ACC112 (cell line): ENCODE results near the gene EHBP1.

Experiments
- H2AFZ ChIP-seq: fragments of 200-600 bp; sonication (generic); one replicate; pipeline ENCODE4 v1.6.0; 2017; ENCODE audit warnings: antibody characterized with exemption, low read length; ENCODE audit not compliant: unreplicated experiment
- H3K27ac ChIP-seq: fragments of 200-600 bp; sonication (generic); 2 replicates; pipeline ENCODE4 v1.5.1; 2014; ENCODE audit warnings: low read depth, mild to moderate bottlenecking, antibody characterized with exemption, low read length, moderate library complexity
- H3K27me3 ChIP-seq: fragments of 200-600 bp; sonication (generic); 2 replicates; pipeline ENCODE4 v1.6.1; 2014; ENCODE audit warnings: mild to moderate bottlenecking, antibody characterized with exemption, low read length, moderate library complexity, mixed read lengths; ENCODE audit not compliant: insufficient read depth
- H3K36me3 ChIP-seq: fragments of 200-600 bp; sonication (generic); 2 replicates; pipeline ENCODE4 v1.6.1; 2016; ENCODE audit warnings: mild to moderate bottlenecking, antibody characterized with exemption, low read length, moderate library complexity, mixed read lengths; ENCODE audit not compliant: insufficient read depth
- H3K4me1 ChIP-seq: fragments of 200-600 bp; sonication (generic); one replicate; pipeline ENCODE4 v1.6.1; 2016; ENCODE audit warnings: low read length, mixed read lengths; ENCODE audit not compliant: insufficient read depth, unreplicated experiment, control insufficient read depth
- H3K4me3 ChIP-seq: fragments of 200-600 bp; sonication (generic); 2 replicates; pipeline ENCODE4 v1.5.1; 2014; ENCODE audit warnings: mild to moderate bottlenecking, low read depth, low read length
- H3K79me2 ChIP-seq: fragments of 200-600 bp; sonication (generic); one replicate; pipeline ENCODE4 v1.6.0; 2016; ENCODE audit warnings: low read length; ENCODE audit not compliant: control insufficient read depth, unreplicated experiment, insufficient read depth

The EHBP1 gene

DNA sequence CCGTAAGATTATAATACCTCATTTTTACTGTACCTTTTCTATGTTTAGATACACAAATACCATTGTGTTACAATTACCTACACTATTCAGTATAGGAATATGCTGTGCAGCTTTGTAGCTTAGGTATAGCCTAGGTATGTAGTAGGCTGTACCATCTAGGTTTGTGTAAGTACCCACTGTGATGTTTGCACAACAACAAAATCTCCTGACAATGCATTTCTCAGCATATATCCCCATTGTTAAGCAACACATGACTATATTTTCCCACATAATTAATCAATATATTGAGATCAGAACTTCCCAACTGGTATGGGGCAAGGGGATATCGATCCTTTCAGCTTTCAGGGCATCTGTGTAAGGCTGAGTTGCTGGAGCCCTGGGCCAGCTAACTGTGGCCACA lies 238.8 kb downstream of the EHBP1 start:
- no peaks in the 10 kb centered on the region for H3K79me2 ChIP-seq
- H3K27ac ChIP-seq: no peak overlapping the region
- no peak overlapping the region for H3K4me3 ChIP-seq
- peaks cover 11% of the 10 kb centered on the region for H3K4me1 ChIP-seq
- no peaks in the 10 kb centered on the region for H3K27me3 ChIP-seq
- H3K36me3 ChIP-seq: peaks cover 7% of the 10 kb centered on the region; the same call in 1 of the 2 replicates
- H2AFZ ChIP-seq: no peak overlapping the region

DNA sequence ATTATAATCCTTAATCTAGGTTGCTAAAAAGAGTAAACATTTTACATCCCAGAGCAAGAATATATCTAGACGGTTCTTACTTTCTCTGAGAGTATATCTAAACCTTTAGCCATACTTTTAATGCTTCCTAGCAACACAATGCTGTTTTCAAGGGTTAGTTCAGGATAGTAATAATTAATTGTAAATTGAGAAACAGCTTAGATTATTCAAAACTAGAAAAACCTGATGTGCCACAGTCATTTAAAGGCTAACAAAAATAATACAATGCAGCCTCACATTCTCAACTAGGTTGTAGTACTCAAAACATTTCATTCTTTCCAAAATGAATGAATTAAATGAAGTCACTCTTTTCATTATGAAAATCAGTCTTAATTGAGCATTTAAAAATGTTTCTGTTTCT lies 241.9 kb downstream of the EHBP1 start:
- Histone ChIP-seq H3K36me3 (peaks cover 9% of the 10 kb centered on the region; the same call in 1 of the 2 replicates), H3K4me3 (no peak overlapping the region), H3K27me3 (no peaks in the 10 kb centered on the region), H3K79me2 (no peaks in the 10 kb centered on the region), H3K4me1 (no peaks in the 10 kb centered on the region), H2AFZ (no peak overlapping the region), H3K27ac (no peak overlapping the region)

DNA sequence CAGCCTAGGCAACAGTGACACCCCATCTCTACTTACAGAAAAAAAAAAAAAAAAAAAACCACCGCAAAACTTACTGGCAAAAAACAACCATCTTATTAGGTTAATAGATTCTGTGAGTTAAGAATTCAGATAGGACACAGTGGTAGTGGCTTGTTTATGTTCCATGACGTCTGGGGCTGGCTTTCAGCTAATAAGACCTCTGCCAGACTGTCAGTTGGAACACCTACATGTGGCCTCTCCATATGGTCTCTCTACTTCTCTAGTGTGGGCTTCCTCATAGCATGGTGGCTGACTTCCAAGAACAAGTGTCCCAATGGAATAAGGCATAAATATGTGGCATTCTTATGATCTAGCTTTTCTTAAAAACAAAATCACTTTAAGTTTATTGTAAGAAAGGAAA lies 251.1 kb downstream of the EHBP1 start:
- H3K36me3 ChIP-seq: peaks cover 10% of the 10 kb centered on the region
- no peak overlapping the region for H3K27ac ChIP-seq

DNA sequence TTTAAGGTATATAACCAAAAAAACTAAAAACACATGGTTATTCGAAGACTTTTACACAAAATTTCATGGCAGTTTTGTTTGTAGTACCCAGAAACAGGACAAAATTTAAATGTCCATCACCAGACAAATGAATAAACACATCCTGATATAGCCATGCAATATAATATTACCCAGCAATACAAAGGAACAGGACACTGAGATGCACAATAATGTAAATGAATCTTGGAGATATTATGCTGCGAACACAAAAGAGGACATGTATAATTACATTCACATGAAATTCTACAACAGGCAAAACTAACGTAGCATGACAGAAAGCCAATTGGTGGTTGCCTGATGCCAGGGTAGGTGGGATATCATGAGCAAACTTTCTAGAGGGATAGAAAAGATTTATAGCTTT lies 252.7 kb downstream of the EHBP1 start:
- H3K4me1 ChIP-seq: no peaks in the 10 kb centered on the region

More for the DNA sequence above, 251.1 kb downstream of the EHBP1 start:
- Histone ChIP-seq H3K4me3 (no peak overlapping the region), H3K4me1 (no peaks in the 10 kb centered on the region), H3K79me2 (no peaks in the 10 kb centered on the region), H3K27me3 (no peaks in the 10 kb centered on the region), H2AFZ (no peak overlapping the region)

DNA sequence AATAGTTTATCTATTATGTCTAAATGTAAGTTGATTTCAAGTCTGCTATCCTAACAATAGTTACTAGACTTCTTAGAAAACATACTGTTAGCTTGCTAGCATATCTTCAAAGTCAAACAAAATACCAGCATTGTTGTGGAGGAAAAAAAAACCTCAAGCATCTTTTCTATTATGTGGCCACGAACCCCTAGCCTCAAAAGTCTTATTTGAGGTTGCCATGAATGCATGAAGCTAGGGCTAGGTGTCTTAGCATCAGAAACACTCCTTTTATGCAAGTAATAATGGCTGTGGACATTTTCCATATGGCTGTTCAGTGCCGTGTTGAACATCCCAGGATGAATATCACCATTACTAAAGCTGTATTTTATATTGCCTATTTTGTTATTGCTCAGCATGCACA lies 258.5 kb downstream of the EHBP1 start:
- no peaks in the 10 kb centered on the region for H3K4me1 ChIP-seq

More for the DNA sequence above, 252.7 kb downstream of the EHBP1 start:
- H3K79me2 ChIP-seq: no peaks in the 10 kb centered on the region
- H3K27me3 ChIP-seq: no peaks in the 10 kb centered on the region
- H3K36me3 ChIP-seq: peaks cover 10% of the 10 kb centered on the region
- no peak overlapping the region for H3K4me3 ChIP-seq
- H2AFZ ChIP-seq: no peak overlapping the region
- H3K27ac ChIP-seq: no peak overlapping the region

DNA sequence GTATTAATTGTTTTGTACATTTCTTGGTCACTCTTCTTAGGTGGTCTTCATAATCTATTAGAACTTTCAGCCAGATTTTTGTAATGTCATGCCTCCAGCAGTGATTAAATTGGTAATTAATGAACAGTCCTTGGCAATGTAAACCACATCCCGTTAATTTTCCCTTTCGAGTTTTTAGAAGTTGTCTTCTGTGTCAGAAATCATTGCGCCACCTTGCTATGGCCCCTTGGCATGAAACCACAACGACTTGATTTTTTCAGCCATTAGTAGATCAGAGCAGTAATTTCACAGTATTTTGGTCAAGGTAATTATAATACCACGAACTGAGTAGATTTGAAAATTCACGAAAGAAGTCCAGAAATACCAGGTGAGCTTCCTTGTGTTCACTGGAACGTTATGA lies 259.2 kb downstream of the EHBP1 start:
- H3K27ac ChIP-seq: no peak overlapping the region
- H3K27me3 ChIP-seq: no peaks in the 10 kb centered on the region
- H3K79me2 ChIP-seq: no peaks in the 10 kb centered on the region
- no peaks in the 10 kb centered on the region for H3K36me3 ChIP-seq
- H3K4me1 ChIP-seq: no peaks in the 10 kb centered on the region
- H3K4me3 ChIP-seq: no peak overlapping the region
- H2AFZ ChIP-seq: no peak overlapping the region

More for the DNA sequence above, 258.5 kb downstream of the EHBP1 start:
- H3K27me3 ChIP-seq: no peaks in the 10 kb centered on the region
- H3K36me3 ChIP-seq: no peaks in the 10 kb centered on the region
- H3K27ac ChIP-seq: no peak overlapping the region
- H3K79me2 ChIP-seq: no peaks in the 10 kb centered on the region
- no peak overlapping the region for H3K4me3 ChIP-seq
- no peak overlapping the region for H2AFZ ChIP-seq

DNA sequence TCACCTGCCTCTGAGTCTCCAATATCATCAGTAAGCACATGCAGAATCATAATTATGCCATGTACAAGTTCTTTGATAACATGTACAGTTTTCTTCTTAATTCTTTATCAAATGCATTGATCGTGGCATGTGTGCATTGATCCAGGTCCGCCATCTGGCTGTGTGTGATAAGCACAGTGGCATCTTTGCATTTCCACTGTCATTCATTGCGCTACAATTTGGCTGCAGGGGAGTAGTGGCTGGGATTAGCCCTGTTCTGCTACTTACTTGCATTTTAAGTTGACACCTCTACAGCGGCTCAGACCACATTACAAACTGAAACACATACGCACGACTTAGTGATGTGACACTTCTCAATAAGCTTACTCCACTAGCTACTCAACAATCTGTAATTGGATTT lies 261.5 kb downstream of the EHBP1 start:
- no peaks in the 10 kb centered on the region for H3K4me1 ChIP-seq
- H3K79me2 ChIP-seq: no peaks in the 10 kb centered on the region
- no peaks in the 10 kb centered on the region for H3K36me3 ChIP-seq
- no peak overlapping the region for H2AFZ ChIP-seq
- H3K27ac ChIP-seq: no peak overlapping the region
- no peak overlapping the region for H3K4me3 ChIP-seq
- H3K27me3 ChIP-seq: no peaks in the 10 kb centered on the region

DNA sequence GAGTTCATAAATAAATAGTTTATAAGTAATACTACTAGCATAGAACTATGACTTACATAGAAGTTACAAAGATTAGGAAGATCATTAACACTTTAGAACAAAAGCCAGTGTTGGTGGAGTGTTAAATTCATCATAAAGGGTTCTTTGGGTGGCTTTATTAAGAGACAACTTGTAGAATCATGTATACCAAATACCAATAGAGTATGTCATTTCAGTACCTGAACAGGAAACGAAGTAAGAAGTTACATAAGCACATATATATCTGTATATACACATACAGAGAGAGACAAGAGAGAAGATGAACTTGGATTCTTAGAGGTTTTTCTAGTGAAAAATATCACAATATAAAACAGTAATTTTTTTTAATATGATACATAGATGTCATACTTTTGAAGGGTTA lies 262.7 kb downstream of the EHBP1 start:
- Histone ChIP-seq H3K79me2 (no peaks in the 10 kb centered on the region), H3K27ac (no peak overlapping the region), H3K4me1 (no peaks in the 10 kb centered on the region)

DNA sequence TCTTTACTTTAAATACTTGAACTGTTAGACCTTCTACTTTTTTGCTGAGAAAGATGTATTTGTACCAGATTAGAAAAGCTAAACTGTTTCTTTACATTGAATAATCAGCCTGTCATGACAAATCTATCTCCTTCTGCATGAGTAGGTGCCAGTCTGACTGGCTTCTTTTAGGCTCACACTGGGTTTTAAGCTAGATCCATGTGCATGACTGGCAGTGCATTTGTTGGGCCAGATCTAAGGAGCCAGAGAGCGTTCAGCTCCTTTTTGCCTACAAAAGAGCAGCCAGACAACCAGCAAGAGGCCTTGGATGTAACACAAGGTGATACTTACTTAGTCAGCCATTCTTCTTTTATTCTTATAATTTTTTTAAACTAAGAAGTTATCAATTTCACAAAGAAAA lies 263.2 kb downstream of the EHBP1 start:
- H3K4me1 ChIP-seq: no peaks in the 10 kb centered on the region
- H2AFZ ChIP-seq: no peak overlapping the region
- no peaks in the 10 kb centered on the region; the same call in 1 of the 2 replicates for H3K36me3 ChIP-seq
- H3K27me3 ChIP-seq: no peaks in the 10 kb centered on the region
- no peaks in the 10 kb centered on the region for H3K79me2 ChIP-seq
- no peak overlapping the region for H3K4me3 ChIP-seq
- H3K27ac ChIP-seq: no peak overlapping the region

More for the DNA sequence above, 262.7 kb downstream of the EHBP1 start:
- Histone ChIP-seq H3K4me3 (no peak overlapping the region), H2AFZ (no peak overlapping the region), H3K36me3 (no peaks in the 10 kb centered on the region; the same call in 1 of the 2 replicates), H3K27me3 (no peaks in the 10 kb centered on the region)

DNA sequence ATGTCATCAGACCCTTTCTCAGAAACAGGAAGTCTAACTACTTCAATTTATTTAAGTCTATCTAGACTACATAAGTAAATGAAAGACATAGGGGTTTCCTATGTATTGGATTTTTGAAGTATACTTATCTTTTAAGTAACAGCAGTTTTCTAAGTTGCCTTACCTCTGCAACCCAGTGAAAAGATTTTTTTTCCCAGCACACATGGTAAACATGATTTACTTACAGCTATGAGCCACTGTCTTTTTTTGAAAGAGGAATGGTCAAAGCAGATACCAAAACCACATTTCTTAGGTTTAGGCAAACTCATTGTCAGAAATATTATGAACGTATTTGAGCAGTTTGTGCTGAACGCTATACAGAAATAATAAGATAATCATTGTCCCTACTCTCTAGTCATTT lies 266.4 kb downstream of the EHBP1 start:
- Histone ChIP-seq H3K27ac (no peak overlapping the region), H3K36me3 (peaks cover 8% of the 10 kb centered on the region), H3K79me2 (no peaks in the 10 kb centered on the region), H3K4me1 (no peaks in the 10 kb centered on the region), H2AFZ (no peak overlapping the region), H3K4me3 (no peak overlapping the region), H3K27me3 (no peaks in the 10 kb centered on the region)

DNA sequence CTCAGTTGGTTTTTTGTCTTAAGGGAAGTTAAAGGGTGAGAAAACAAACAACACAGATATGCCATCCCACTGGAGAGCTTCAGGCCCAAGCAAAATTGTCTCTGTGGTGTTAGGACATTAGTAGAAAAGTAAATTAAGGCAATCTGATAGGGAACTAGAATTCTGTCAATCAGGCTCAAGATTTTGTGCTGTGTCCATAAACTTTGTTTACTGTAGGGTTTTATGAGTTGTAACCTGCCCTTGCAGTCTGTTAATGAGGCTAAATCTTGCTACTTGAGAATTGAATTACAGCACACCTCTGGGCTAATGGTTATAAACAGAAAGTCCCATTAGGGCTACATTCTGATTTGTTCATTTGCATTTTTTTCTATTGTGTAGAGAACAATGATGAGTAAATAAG lies 267.1 kb downstream of the EHBP1 start:
- no peak overlapping the region for H3K4me3 ChIP-seq
- no peaks in the 10 kb centered on the region for H3K79me2 ChIP-seq
- no peak overlapping the region for H3K27ac ChIP-seq
- H3K36me3 ChIP-seq: peaks cover 8% of the 10 kb centered on the region
- H3K27me3 ChIP-seq: no peaks in the 10 kb centered on the region
- H3K4me1 ChIP-seq: no peaks in the 10 kb centered on the region
- H2AFZ ChIP-seq: no peak overlapping the region
